Spleen (tissue), 7 donors: ENCODE results near the gene TTLL1.

ENCODE experiments used
- CTCF ChIP-seq, 11 experiments: fragments of 200-600 bp in 7 of 11; fragments of 450-650 bp in 4 of 11; sonication (generic) in 4 of 11; IDR thresholded peaks in 8 of 11; conservative IDR thresholded peaks in 3 of 11; 1 replicate in 7 of 11; 2 replicates in 4 of 11; pipeline versions ENCODE4 v1.4.0 to v1.8.0; 2016 to 2021; ENCODE audit warnings: antibody characterized with exemption in 11 of 11, inconsistent platforms in 4 of 11, mild to moderate bottlenecking in 1 of 11
- POLR2AphosphoS5 ChIP-seq, 3 donors: sonication (generic); formaldehyde crosslinking; IDR thresholded peaks; one replicate each; pipeline ENCODE4 v1.5.1; 2017; ENCODE audit warnings: antibody characterized with exemption in 3 of 3
- donor health status: DM: no; HTN: no; CAD: no; lungs with moderate emphysema.
- donor health status: DM: no; HTN: no; CAD: no.
- donor health status: DM: no; HTN: no; CAD: no.

GRCh38 chr22:42993651-42994275 lies 95.4 kb downstream of the TTLL1 start:
- TF ChIP-seq POLR2AphosphoS5 (IDR thresholded peaks at IDR 0.05), result no peak
- TF ChIP-seq CTCF (IDR thresholded peaks at IDR 0.05 in 8 of 11, conservative IDR thresholded peaks at IDR 0.05 in 3 of 11), result no peak
